DMS 273 (cell line): ENCODE results near the gene GSTM2.
"Not testable (repeated sequence)": the region's sequence is repeated elsewhere in the genome, so short reads cannot be mapped to it uniquely, and the experiment has no call there.

Experiments
- DNase-seq: peaks from one replicate; lab custom pipeline; 2025; ENCODE audit not compliant: unreplicated experiment; lab: John Stamatoyannopoulos, UW

The GSTM2 gene

GRCh38 chr1:109643385-109644230, 24.2 kb upstream of the GSTM2 start:
- DNase-seq: peak; percentile 93

- DNase-seq: no peak
Observed at GRCh38 chr1:109644670-109645069, 23.2 kb upstream of the GSTM2 start.

GRCh38 chr1:109649491-109649914, 18.4 kb upstream of the GSTM2 start:
- DNase-seq: peak; percentile 54

- no peak for DNase-seq
Observed at GRCh38 chr1:109650609-109651008, 17.2 kb upstream of the GSTM2 start.

GRCh38 chr1:109652402-109652801, 15.5 kb upstream of the GSTM2 start:
- DNase-seq: no peak

- no peak for DNase-seq
Observed at GRCh38 chr1:109653306-109653705, 14.6 kb upstream of the GSTM2 start.

- no peak for DNase-seq
Observed at GRCh38 chr1:109654519-109654918, 13.3 kb upstream of the GSTM2 start.

GRCh38 chr1:109655615-109656519, 12.0 kb upstream of the GSTM2 start, which contains the start of gene GSTM4:
TSS of gene GSTM4 (plus strand) at chr1:109656099. CDS start at chr1:109656390, 291 bp downstream.
- DNase-seq: peak; percentile 88

- DNase-seq: no peak
Observed at GRCh38 chr1:109657395-109657794, 10.5 kb upstream of the GSTM2 start.

- DNase-seq: no peak
Observed at GRCh38 chr1:109657970-109658369, 9.9 kb upstream of the GSTM2 start.

- DNase-seq: peak; percentile 20
Observed at GRCh38 chr1:109658533-109659042, 9.3 kb upstream of the GSTM2 start.

- no peak for DNase-seq
Observed at GRCh38 chr1:109659145-109659544, 8.7 kb upstream of the GSTM2 start.

- peak; percentile 84 for DNase-seq
Observed at GRCh38 chr1:109659997-109660690, 7.7 kb upstream of the GSTM2 start.

GRCh38 chr1:109660691-109661026, 7.2 kb upstream of the GSTM2 start:
- DNase-seq: not testable (repeated sequence)

GRCh38 chr1:109661391-109661790, 6.5 kb upstream of the GSTM2 start:
- DNase-seq: no peak

GRCh38 chr1:109664671-109665070, 3.2 kb upstream of the GSTM2 start:
- DNase-seq: no peak

- peak; percentile 35 for DNase-seq
Observed at GRCh38 chr1:109668123-109668775, 392 bp downstream of the GSTM2 start.

GRCh38 chr1:109669246-109669948, 1.5 kb downstream of the GSTM2 start:
- DNase-seq: no peak

- DNase-seq: not testable (repeated sequence)
Observed at GRCh38 chr1:109669949-109670302, 2.1 kb downstream of the GSTM2 start.

GRCh38 chr1:109671067-109671466, 3.2 kb downstream of the GSTM2 start:
- no peak for DNase-seq
